ENCODE data around the gene OSTF1. TPM values are rescaled to one million over a fixed set of nuclear protein-coding genes. Genes with fewer than 3 reads are reported as not detected.
A peak's percentile ranks its signal among the peaks of the same experiment; 100 is the strongest.

OSTF1 gene
- total RNA-seq, 1 donor from 2014 or later, result 9.8 TPM

GRCh38 chr9:75085640-75086039 lies 2.7 kb upstream of the OSTF1 start:
- Mint-ChIP-seq H3K9me3 (ENCODE audit: low read depth) (no peaks in the 10 kb centered on the region), H3K27me3 (peaks cover 3% of the 10 kb centered on the region), H3K36me3 (ENCODE audit: insufficient read depth) (peaks cover 1% of the 10 kb centered on the region), H3K4me3 (ENCODE audit: low read depth) (no peak overlapping the region), H3K27ac (peak overlapping the region; percentile 77), H3K4me1 (ENCODE audit: low read depth) (peaks cover 32% of the 10 kb centered on the region)
- no peak for TF ChIP-seq CTCF (IDR thresholded peaks at IDR 0.05; ENCODE audit: unreplicated experiment)
- no peak for DNase-seq (ENCODE audit: low spot score, unreplicated experiment)

GRCh38 chr9:75086541-75087288 lies 1.6 kb upstream of the OSTF1 start:
- Mint-ChIP-seq H3K27ac (peak overlapping the region; percentile 92), H3K9me3 (ENCODE audit: low read depth) (no peaks in the 10 kb centered on the region), H3K4me1 (ENCODE audit: low read depth) (peaks cover 35% of the 10 kb centered on the region), H3K27me3 (peaks cover 3% of the 10 kb centered on the region), H3K36me3 (ENCODE audit: insufficient read depth) (peaks cover 1% of the 10 kb centered on the region), H3K4me3 (ENCODE audit: low read depth) (peak overlapping the region; percentile 87)
- no peak for TF ChIP-seq CTCF (IDR thresholded peaks at IDR 0.05; ENCODE audit: unreplicated experiment)
- DNase-seq (ENCODE audit: low spot score, unreplicated experiment), result no peak

- Mint-ChIP-seq H3K4me1 (ENCODE audit: low read depth) (peaks cover 35% of the 10 kb centered on the region), H3K27ac (peak overlapping the region; percentile 95), H3K36me3 (ENCODE audit: insufficient read depth) (peaks cover 1% of the 10 kb centered on the region), H3K4me3 (ENCODE audit: low read depth) (peak overlapping the region; percentile 87), H3K9me3 (ENCODE audit: low read depth) (no peaks in the 10 kb centered on the region), H3K27me3 (peaks cover 3% of the 10 kb centered on the region)
- peak; percentile 18 for DNase-seq (ENCODE audit: low spot score, unreplicated experiment)
- TF ChIP-seq CTCF (IDR thresholded peaks at IDR 0.05; ENCODE audit: unreplicated experiment), result no peak
Observed at GRCh38 chr9:75087289-75087823, 958 bp upstream of the OSTF1 start.

GRCh38 chr9:75088646-75089372 lies 495 bp downstream of the OSTF1 start:
- no peaks in the 10 kb centered on the region for H3K9me3 Mint-ChIP-seq (ENCODE audit: low read depth)
- TF ChIP-seq CTCF (IDR thresholded peaks at IDR 0.05; ENCODE audit: unreplicated experiment), result peak; percentile 17
- peaks cover 33% of the 10 kb centered on the region for H3K4me1 Mint-ChIP-seq (ENCODE audit: low read depth)
- H3K36me3 Mint-ChIP-seq (ENCODE audit: insufficient read depth), result no peaks in the 10 kb centered on the region
- H3K27ac Mint-ChIP-seq, result peak overlapping the region; percentile 91
- H3K27me3 Mint-ChIP-seq, result no peaks in the 10 kb centered on the region
- no peak for DNase-seq (ENCODE audit: low spot score, unreplicated experiment)
- H3K4me3 Mint-ChIP-seq (ENCODE audit: low read depth), result peak overlapping the region; percentile 83

DNA sequence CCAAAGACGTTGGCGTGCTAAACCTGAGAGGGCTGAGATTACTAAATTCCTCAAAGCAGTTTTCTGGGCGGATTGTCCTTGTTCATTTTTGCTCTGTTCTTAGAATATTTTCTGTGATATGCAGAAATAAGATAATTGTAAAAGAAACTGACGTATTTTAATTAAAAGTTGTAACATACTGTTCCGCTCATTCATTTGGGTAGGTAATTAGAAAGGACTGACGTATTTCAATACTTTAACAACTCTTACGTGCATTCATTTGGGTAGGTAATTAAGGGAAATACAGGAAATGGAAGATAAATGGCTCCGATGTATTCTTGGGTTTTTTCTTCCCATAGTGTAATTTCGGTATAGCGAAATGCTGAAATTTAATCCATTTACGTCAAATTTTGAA lies 1.1 kb downstream of the OSTF1 start:
- Mint-ChIP-seq H3K27ac (peak overlapping the region; percentile 91), H3K36me3 (ENCODE audit: insufficient read depth) (no peaks in the 10 kb centered on the region), H3K4me1 (ENCODE audit: low read depth) (peaks cover 34% of the 10 kb centered on the region), H3K9me3 (ENCODE audit: low read depth) (no peaks in the 10 kb centered on the region), H3K27me3 (no peaks in the 10 kb centered on the region), H3K4me3 (ENCODE audit: low read depth) (peak overlapping the region; percentile 83)
- no peak for TF ChIP-seq CTCF (IDR thresholded peaks at IDR 0.05; ENCODE audit: unreplicated experiment)
- DNase-seq (ENCODE audit: low spot score, unreplicated experiment), result no peak
